Central memory CD8-positive, alpha-beta T cell (primary cell): ENCODE data around the gene KLHL36.

Experiments used
- ATAC-seq: fragments of 150-1000 bp; cut with Tn5 transposase; replicated peaks from 2 replicates; pipeline ENCODE4 v1.10.0; 2022; ENCODE audit warnings: mild to moderate bottlenecking, moderate FRiP score, moderate number of reproducible peaks; ENCODE audit not compliant: poor library complexity, severe bottlenecking; ENCODE audit errors: extremely low read depth
- DNase-seq, 2 donors: peaks; one replicate each; pipeline ENCODE4 v3.0.0; 2021; ENCODE audit warnings: low spot score in 2 of 2
- H3K27ac Mint-ChIP-seq: one replicate; pipeline ENCODE4 v1.8.0; 2022; ENCODE audit warnings: low read depth, mild to moderate bottlenecking, moderate library complexity, mixed read lengths
- H3K27me3 Mint-ChIP-seq: one replicate; pipeline ENCODE4 v1.8.0; 2022; ENCODE audit warnings: mixed read lengths
- H3K36me3 Mint-ChIP-seq: one replicate; pipeline ENCODE4 v1.8.0; 2022; ENCODE audit warnings: mild to moderate bottlenecking, moderate library complexity, mixed read lengths; ENCODE audit not compliant: insufficient read depth
- H3K4me1 Mint-ChIP-seq: one replicate; pipeline ENCODE4 v1.8.0; 2022; ENCODE audit warnings: mixed read lengths
- H3K4me3 Mint-ChIP-seq: one replicate; pipeline ENCODE4 v1.8.0; 2022; ENCODE audit warnings: mild to moderate bottlenecking, moderate library complexity, mixed read lengths
- H3K9me3 Mint-ChIP-seq: one replicate; pipeline ENCODE4 v1.8.0; 2022; ENCODE audit warnings: mixed read lengths

Gene KLHL36

GRCh38 chr16:84673203-84673535, 24.9 kb downstream of the KLHL36 start:
- Mint-ChIP-seq H3K4me1 (no peaks in the 10 kb centered on the region), H3K27ac (no peak overlapping the region), H3K4me3 (no peak overlapping the region), H3K36me3 (peaks cover 2% of the 10 kb centered on the region), H3K9me3 (no peaks in the 10 kb centered on the region), H3K27me3 (peaks cover 8% of the 10 kb centered on the region)
- DNase-seq (no peak), ATAC-seq (no peak)

- DNase-seq (no peak), ATAC-seq (no peak)
- Mint-ChIP-seq H3K27me3 (peaks cover 12% of the 10 kb centered on the region), H3K4me3 (no peak overlapping the region), H3K9me3 (no peaks in the 10 kb centered on the region), H3K27ac (no peak overlapping the region), H3K4me1 (no peaks in the 10 kb centered on the region), H3K36me3 (peaks cover under 1% of the 10 kb centered on the region)
Measured at GRCh38 chr16:84673561-84673960, 25.2 kb downstream of the KLHL36 start.

- Mint-ChIP-seq H3K27ac (no peak overlapping the region), H3K4me3 (no peak overlapping the region), H3K27me3 (peaks cover 27% of the 10 kb centered on the region), H3K4me1 (no peaks in the 10 kb centered on the region), H3K36me3 (peaks cover 2% of the 10 kb centered on the region), H3K9me3 (no peaks in the 10 kb centered on the region)
- ATAC-seq (no peak), DNase-seq (no peak)
Measured at GRCh38 chr16:84675423-84675822, 27.1 kb downstream of the KLHL36 start.

GRCh38 chr16:84675884-84676283, 27.6 kb downstream of the KLHL36 start:
- Mint-ChIP-seq H3K4me3 (no peak overlapping the region), H3K27ac (no peak overlapping the region), H3K36me3 (peaks cover 2% of the 10 kb centered on the region), H3K9me3 (no peaks in the 10 kb centered on the region), H3K4me1 (no peaks in the 10 kb centered on the region), H3K27me3 (peaks cover 27% of the 10 kb centered on the region)
- no peak for ATAC-seq
- DNase-seq, result no peak

GRCh38 chr16:84677017-84677803, 28.9 kb downstream of the KLHL36 start:
- Mint-ChIP-seq H3K27ac (no peak overlapping the region), H3K4me1 (no peaks in the 10 kb centered on the region), H3K9me3 (no peaks in the 10 kb centered on the region), H3K36me3 (peaks cover 2% of the 10 kb centered on the region), H3K4me3 (no peak overlapping the region), H3K27me3 (peaks cover 27% of the 10 kb centered on the region)
- ATAC-seq (no peak), DNase-seq (no peak)

- no peak overlapping the region for H3K4me3 Mint-ChIP-seq
- no peaks in the 10 kb centered on the region for H3K4me1 Mint-ChIP-seq
- no peaks in the 10 kb centered on the region for H3K9me3 Mint-ChIP-seq
- ATAC-seq (no peak), DNase-seq (no peak)
- H3K36me3 Mint-ChIP-seq, result peaks cover 2% of the 10 kb centered on the region
- peaks cover 27% of the 10 kb centered on the region for H3K27me3 Mint-ChIP-seq
- H3K27ac Mint-ChIP-seq, result no peak overlapping the region
Measured at GRCh38 chr16:84677849-84678248, 29.5 kb downstream of the KLHL36 start.

- DNase-seq (no peak), ATAC-seq (no peak)
- no peaks in the 10 kb centered on the region for H3K4me1 Mint-ChIP-seq
Measured at GRCh38 chr16:84678541-84678940, 30.2 kb downstream of the KLHL36 start.

GRCh38 chr16:84680165-84680842, 32.0 kb downstream of the KLHL36 start:
- no peaks in the 10 kb centered on the region for H3K9me3 Mint-ChIP-seq
- no peak overlapping the region for H3K4me3 Mint-ChIP-seq
- no peak overlapping the region for H3K27ac Mint-ChIP-seq
- H3K4me1 Mint-ChIP-seq, result no peaks in the 10 kb centered on the region
- DNase-seq, result no peak
- H3K27me3 Mint-ChIP-seq, result peaks cover 42% of the 10 kb centered on the region
- no peak for ATAC-seq
- peaks cover 2% of the 10 kb centered on the region for H3K36me3 Mint-ChIP-seq

More at GRCh38 chr16:84678541-84678940, 30.2 kb downstream of the KLHL36 start:
- H3K9me3 Mint-ChIP-seq, result no peaks in the 10 kb centered on the region
- peaks cover 27% of the 10 kb centered on the region for H3K27me3 Mint-ChIP-seq
- no peak overlapping the region for H3K27ac Mint-ChIP-seq
- H3K36me3 Mint-ChIP-seq, result peaks cover 2% of the 10 kb centered on the region
- H3K4me3 Mint-ChIP-seq, result no peak overlapping the region

GRCh38 chr16:84680843-84681629, 32.7 kb downstream of the KLHL36 start:
- DNase-seq (no peak), ATAC-seq (no peak)
- peaks cover 2% of the 10 kb centered on the region for H3K36me3 Mint-ChIP-seq
- H3K9me3 Mint-ChIP-seq, result no peaks in the 10 kb centered on the region
- no peak overlapping the region for H3K4me3 Mint-ChIP-seq
- H3K27ac Mint-ChIP-seq, result no peak overlapping the region
- no peaks in the 10 kb centered on the region for H3K4me1 Mint-ChIP-seq
- peaks cover 42% of the 10 kb centered on the region for H3K27me3 Mint-ChIP-seq

- DNase-seq (no peak), ATAC-seq (no peak)
- Mint-ChIP-seq H3K36me3 (no peaks in the 10 kb centered on the region), H3K9me3 (no peaks in the 10 kb centered on the region), H3K4me1 (no peaks in the 10 kb centered on the region), H3K27me3 (peaks cover 27% of the 10 kb centered on the region), H3K4me3 (no peak overlapping the region), H3K27ac (no peak overlapping the region)
Measured at GRCh38 chr16:84683691-84684591, 35.6 kb downstream of the KLHL36 start.

- no peaks in the 10 kb centered on the region for H3K4me1 Mint-ChIP-seq
- H3K27me3 Mint-ChIP-seq, result peaks cover 26% of the 10 kb centered on the region
- no peaks in the 10 kb centered on the region for H3K36me3 Mint-ChIP-seq
- no peak overlapping the region for H3K27ac Mint-ChIP-seq
- no peak for ATAC-seq
- H3K4me3 Mint-ChIP-seq, result no peak overlapping the region
- no peaks in the 10 kb centered on the region for H3K9me3 Mint-ChIP-seq
- DNase-seq, result no peak
Measured at GRCh38 chr16:84684592-84684965, 36.3 kb downstream of the KLHL36 start.

- Mint-ChIP-seq H3K4me3 (no peak overlapping the region), H3K27me3 (peaks cover 26% of the 10 kb centered on the region), H3K27ac (no peak overlapping the region), H3K36me3 (no peaks in the 10 kb centered on the region), H3K9me3 (no peaks in the 10 kb centered on the region), H3K4me1 (no peaks in the 10 kb centered on the region)
- DNase-seq (no peak), ATAC-seq (no peak)
Measured at GRCh38 chr16:84685210-84685609, 36.9 kb downstream of the KLHL36 start.
